ENCODE measurements around the gene RAB7A.

DNA sequence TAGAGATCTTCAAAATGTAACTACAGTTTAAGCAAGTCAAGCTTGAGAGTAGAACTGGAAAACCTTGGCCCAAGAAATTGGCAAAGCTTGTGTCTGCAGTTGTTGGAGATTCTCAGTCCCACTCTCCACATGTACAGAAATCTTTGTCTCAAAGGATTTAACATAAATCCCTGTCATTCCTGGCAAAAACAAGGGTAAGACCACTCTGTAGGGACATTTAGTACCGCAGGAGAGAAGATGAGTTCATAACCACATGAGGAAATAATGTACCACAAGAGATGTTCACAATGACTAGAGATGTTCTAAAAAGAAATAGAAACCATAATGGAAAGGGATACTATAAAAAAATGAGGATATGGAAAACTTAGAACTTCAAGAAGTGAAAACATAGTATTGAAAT is 73.7 kb downstream of the RAB7A start:
- TF ChIP-seq CTCF (IDR thresholded peaks at IDR 0.05) = no peak
- TF ChIP-seq POLR2A (IDR thresholded peaks at IDR 0.05) = no peak
